NOMO-1 treated with DMSO at 0.1 percent for 48 hours (cell line): ENCODE data around the gene ADRA1B.

Experiments
- DNase-seq: peaks from one replicate; lab custom pipeline; 2025; ENCODE audit not compliant: unreplicated experiment; lab: John Stamatoyannopoulos, UW

ADRA1B gene

DNA sequence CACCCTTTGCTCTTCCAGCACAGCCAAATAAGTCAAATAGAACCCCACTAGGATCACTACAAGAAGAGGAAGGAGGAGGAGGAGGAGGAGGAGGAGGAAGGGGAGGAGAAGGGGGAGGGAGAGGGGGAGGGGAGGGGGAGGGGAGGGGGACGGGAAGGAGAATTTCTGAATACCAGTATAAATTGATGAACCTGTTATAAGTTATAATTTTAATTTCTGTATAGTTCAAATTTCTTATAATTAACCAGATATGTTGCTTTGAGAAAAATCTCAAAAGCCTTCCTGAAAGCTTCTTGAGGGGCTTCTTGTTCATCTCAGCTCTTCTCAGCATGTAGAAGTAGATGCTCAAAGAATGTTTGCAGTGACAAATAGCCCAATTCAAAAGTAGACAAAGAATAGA lies 15.0 kb upstream of the ADRA1B start:
- no peak for DNase-seq

DNA sequence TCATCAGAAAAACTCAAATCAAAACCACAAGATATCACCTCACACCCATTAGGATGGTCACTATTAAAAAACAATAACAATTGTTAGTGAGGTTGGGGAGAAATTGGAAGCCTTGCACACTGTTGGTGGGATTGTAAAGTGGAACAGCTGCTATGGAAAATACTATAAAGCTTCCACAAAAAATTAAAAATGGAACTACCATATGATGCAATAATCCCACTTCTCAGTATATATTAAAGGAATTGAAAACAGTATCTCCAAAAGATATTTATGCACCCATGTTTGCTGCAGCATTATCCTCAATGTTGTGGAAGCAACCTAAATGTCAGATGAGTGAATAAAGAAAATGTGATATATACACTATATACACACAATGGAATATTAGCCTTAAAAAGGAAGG lies 14.5 kb upstream of the ADRA1B start:
- DNase-seq, result no peak

DNA sequence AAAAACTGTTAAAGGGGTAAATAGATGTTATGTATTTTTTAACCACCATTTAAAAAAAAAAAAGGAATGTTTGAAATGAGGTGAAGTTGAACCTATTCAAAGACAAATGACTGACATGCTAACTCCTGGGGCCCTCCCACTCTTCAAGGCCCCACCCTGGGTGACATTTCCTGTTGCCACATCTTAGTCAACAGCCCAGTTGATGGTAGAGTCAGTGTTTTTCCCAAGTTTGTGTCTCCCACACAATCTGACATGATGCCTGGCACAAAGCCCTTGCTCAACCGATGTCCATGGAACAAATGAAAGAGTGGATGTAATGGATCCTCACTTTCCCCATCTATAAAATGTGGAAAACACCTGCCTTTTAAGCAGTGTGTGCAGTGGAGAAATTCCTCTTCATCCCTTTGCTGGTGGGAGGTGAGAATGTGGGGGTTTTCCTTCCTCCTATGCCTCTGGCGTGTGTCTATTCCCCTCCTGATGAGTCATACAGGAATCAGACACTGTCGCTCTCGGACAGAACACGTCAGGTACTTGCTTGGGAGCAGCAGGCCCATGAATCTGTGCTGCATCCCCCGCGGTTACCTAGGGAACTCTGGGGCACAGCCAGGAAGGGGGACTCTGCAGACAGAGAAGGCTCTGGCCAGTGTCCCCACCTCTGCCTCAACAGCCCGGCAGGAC lies 13.7 kb upstream of the ADRA1B start:
- no peak for DNase-seq

DNA sequence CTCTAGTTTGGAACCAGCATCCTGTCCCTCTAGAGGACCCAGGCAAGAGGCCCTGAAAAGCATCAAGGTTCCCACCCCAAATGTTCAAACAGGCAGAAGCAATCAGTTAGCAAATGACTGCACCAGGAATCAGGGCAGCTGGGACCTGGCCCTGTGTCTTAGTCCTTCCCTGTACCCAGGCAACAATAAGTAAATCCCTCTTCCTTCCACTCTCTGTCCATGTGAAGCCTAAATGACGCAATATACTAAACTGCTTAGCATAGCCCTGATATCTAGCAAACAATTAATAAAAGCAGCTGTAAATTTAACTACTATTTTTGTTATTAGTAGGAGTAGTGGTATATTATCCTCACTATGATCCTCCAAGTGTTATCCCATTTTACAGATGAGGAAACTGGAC lies 13.2 kb upstream of the ADRA1B start:
- DNase-seq, result no peak

- no peak for DNase-seq
Observed at GRCh38 chr5:159904874-159905273, 11.4 kb upstream of the ADRA1B start.

- DNase-seq, result peak; percentile 69
Observed at GRCh38 chr5:159905496-159905895, 10.8 kb upstream of the ADRA1B start.

GRCh38 chr5:159906463-159906862 lies 9.8 kb upstream of the ADRA1B start:
- DNase-seq, result no peak

DNA sequence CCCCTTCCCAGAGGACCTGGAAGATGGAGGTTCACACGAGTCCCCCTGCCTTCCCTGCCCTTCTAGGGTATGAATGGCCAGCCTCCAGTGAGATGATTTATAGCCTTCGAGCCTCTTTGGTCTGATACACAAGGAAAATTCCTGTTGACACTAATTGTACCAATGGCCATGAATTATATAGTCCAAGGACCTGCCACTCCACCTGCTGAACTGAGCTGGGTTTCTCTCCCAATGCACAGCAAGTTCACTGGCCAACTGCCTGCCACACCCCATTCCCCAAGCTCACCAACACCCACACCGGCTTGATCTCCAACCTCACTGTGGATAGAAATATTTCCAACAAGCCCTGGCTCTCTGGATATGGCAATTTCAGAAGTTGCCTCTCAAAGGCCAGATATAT lies 9.3 kb upstream of the ADRA1B start:
- DNase-seq, result no peak

DNA sequence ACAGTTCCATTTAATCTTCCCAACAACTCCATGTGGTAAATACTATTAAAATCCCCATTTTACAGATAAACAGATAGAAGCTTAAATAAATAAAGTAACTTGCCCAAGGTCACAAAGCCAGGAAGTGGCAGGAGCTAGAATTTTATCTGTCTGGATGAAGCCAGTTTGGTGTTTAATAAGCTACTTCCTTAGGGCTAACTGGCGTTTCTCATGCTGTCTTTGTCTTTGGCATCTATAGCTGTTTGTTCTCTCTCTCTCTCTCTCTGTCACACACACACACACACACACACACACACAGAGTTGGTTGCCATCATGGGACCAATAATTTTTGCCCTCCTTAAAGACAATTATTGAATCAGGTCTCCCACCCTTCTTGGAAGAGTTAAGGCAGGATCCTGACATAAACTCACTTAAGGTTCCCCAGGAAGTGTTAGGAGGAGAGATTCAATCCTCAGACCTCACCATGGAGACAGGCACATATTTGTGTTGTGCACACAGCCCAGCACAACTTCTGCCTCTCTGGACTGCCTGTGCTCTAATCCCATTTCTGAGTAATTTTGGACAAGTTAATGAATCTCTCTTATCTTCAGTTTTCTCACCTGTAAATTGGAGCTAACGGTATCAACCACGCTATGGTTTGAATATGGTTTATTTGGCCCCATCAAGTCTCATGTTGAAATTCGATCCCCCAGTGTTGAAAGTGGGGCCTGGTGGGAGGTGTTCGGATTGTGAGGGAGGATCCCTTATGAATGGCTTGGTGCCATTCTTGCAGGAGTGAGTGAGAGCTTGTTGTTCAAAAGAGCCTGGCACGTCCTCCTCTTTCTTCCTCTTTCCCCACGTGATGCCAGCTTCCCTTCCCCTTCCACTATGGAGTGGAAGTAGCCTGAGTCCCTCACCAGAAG lies 8.3 kb upstream of the ADRA1B start:
- DNase-seq, result no peak

DNA sequence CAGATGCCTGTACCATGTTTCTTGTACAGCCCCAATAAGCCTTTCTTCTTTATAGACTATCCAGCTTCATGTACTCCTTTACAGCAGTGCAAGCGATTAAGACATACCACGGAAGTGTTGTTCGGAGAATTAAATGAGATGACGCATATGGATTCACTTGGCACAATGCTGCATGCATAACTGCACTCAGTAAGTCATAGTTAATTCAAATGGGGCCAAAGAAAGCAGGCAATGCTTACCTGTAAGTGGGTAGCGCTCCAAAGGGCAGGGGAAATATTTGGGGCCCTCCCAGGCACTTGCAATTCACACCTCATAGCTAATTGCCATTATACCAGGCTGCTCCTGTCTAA lies 7.7 kb upstream of the ADRA1B start:
- no peak for DNase-seq

DNA sequence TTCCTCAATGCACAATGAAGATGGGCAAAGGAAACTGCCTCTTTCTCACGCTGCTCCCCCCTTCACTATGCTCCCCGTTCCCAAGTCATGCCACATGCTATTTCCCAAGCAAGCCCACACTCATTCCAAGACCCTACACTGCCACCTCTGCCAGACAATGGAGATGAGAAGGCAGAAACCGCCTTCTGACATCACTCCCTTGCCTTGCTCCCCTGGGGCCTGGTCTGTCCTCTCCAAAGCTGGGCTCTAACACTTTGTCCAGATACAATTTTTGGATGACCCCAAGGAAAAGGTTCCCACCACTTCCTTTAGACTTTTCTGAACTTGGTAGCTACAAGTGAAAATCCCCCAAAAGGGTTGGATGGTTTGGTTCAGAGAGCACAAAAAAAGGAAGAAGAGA lies 7.2 kb upstream of the ADRA1B start:
- no peak for DNase-seq

GRCh38 chr5:159910207-159910842 lies 6.0 kb upstream of the ADRA1B start:
- DNase-seq, result no peak

GRCh38 chr5:159910843-159911229 lies 5.4 kb upstream of the ADRA1B start:
- no peak for DNase-seq

DNA sequence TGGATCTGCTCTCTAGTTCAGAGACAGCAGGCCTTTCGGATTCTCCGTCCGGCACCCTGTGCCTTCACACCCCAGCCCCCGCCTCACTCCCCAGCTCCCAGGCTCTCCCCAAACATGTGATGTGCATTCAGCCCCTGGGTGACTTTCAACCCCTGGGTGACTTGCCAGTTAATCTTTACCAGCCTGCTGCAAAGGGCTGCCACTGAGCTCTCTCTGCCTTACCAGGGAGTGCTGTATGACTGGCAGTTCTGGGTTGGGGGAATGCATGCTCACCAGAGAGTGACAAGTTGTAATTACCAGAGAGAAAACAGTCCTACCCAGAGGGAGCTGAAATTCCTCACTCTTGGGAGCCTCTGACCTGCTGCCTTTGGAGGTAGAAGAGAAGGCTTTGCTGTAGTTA lies 4.9 kb upstream of the ADRA1B start:
- no peak for DNase-seq

GRCh38 chr5:159912033-159912800 lies 4.1 kb upstream of the ADRA1B start:
- no peak for DNase-seq

- peak; percentile 33 for DNase-seq
Observed at GRCh38 chr5:159913048-159913447, 3.2 kb upstream of the ADRA1B start.

GRCh38 chr5:159913501-159913900 lies 2.8 kb upstream of the ADRA1B start:
- DNase-seq, result no peak

- DNase-seq, result no peak
Observed at GRCh38 chr5:159916841-159917761, 819 bp downstream of the ADRA1B start.

DNA sequence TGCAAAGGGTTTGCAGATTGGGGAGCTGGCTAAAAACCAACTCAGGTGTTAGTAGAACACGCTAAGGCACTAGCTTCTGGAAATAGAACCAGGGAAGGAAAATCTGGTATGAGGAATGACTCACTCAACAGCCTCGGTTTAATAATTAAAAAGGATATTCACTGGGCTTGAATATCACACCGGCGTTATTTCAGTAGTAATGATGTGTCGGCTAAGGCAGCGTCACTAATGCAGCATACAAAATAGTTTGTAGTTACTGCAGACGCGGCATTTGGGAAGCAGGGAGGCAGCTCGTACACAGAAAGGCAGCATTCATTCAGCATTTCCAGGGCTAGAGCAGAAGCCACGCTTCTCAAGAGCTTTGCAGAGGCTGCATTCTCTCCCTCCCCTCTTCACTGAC lies 1.7 kb downstream of the ADRA1B start:
- no peak for DNase-seq

- DNase-seq, result no peak
Observed at GRCh38 chr5:159921721-159922120, 5.4 kb downstream of the ADRA1B start.
